T-cell (primary cell): Measurements from ENCODE around the gene TRIP10. TPM values are rescaled to one million over a fixed set of nuclear protein-coding genes. Genes with fewer than 3 reads are reported as not detected.

ENCODE experiments used
- ATAC-seq, 4 experiments: fragments of 200-7000 bp in 3 of 4; fragments of 150-1000 bp in 1 of 4; cut with Tn5 transposase; replicated peaks in 1 of 4; 1 replicate in 3 of 4; 2 replicates in 1 of 4; pipeline ENCODE4 v1.10.0; 2021; ENCODE audit warnings: moderate library complexity in 3 of 4, mild to moderate bottlenecking in 2 of 4, moderate number of reproducible peaks in 1 of 4
- CTCF ChIA-PET, 2 donors: fragments of 300-600 bp; sonication (Branson Sonifier 250); formaldehyde crosslinking; loops; one replicate each; lab custom pipeline; 2022; ENCODE audit warnings: antibody characterized with exemption in 2 of 2; lab: Charles Lee
- POLR2A ChIA-PET, 2 donors: fragments of 300-600 bp; sonication (Branson Sonifier 250); formaldehyde crosslinking; loops; one replicate each; lab custom pipeline; 2022; ENCODE audit warnings: antibody characterized with exemption in 2 of 2; lab: Charles Lee
- DNase-seq, 35 experiments: peaks; one replicate each; pipeline versions ENCODE4 v3.0.0 to v3.0.0-alpha.2; 2013 to 2023
- H3K27ac ChIP-seq: one replicate; pipeline ENCODE4 v1.5.1; 2013; ENCODE audit warnings: low read length
- H3K27me3 ChIP-seq, 2 experiments: replicated peaks in 1 of 2; 1 replicate in 1 of 2; 2 replicates in 1 of 2; pipeline versions ENCODE4 v1.6.1 to v1.7.0; 2013; ENCODE audit warnings: low read length in 1 of 2, mixed read lengths in 1 of 2; ENCODE audit not compliant: control insufficient read depth in 2 of 2, insufficient read depth in 2 of 2; ENCODE audit errors: extremely low read depth in 1 of 2
- H3K36me3 ChIP-seq, 2 donors: 1 replicate in 1 of 2; 2 replicates in 1 of 2; pipeline versions ENCODE4 v1.6.1 to v1.7.0; 2013; ENCODE audit warnings: low read length in 1 of 2; ENCODE audit not compliant: control insufficient read depth in 2 of 2, insufficient read depth in 1 of 2; ENCODE audit errors: extremely low read depth in 1 of 2
- H3K4me1 ChIP-seq, 2 experiments: 1 replicate in 1 of 2; 2 replicates in 1 of 2; pipeline versions ENCODE4 v1.6.1 to v1.7.0; 2013; ENCODE audit warnings: low read length in 2 of 2, mixed read lengths in 1 of 2; ENCODE audit not compliant: insufficient read depth in 2 of 2, control insufficient read depth in 1 of 2; ENCODE audit errors: extremely low read depth in 1 of 2
- H3K4me3 ChIP-seq, 2 donors: 1 replicate in 1 of 2; 2 replicates in 1 of 2; pipeline versions ENCODE4 v1.5.1 to v1.7.0; 2013; ENCODE audit warnings: mild to moderate bottlenecking in 2 of 2, low read length in 1 of 2, moderate library complexity in 1 of 2; ENCODE audit not compliant: control insufficient read depth in 1 of 2; ENCODE audit errors: extremely low read depth in 1 of 2
- H3K9me3 ChIP-seq: 2 replicates; pipeline ENCODE4 v1.7.0; 2013
- H3K27ac Mint-ChIP-seq, 2 donors: one replicate each; pipeline ENCODE4 v1.8.0; 2020 to 2021; ENCODE audit warnings: mild to moderate bottlenecking in 2 of 2, mixed read lengths in 2 of 2
- H3K27me3 Mint-ChIP-seq, 2 donors: one replicate each; pipeline ENCODE4 v1.8.0; 2021 to 2022; ENCODE audit warnings: mixed read lengths in 2 of 2
- H3K36me3 Mint-ChIP-seq: one replicate; pipeline ENCODE4 v1.8.0; 2021; ENCODE audit warnings: mixed read lengths
- H3K4me1 Mint-ChIP-seq, 3 donors: one replicate each; pipeline ENCODE4 v1.8.0; 2020 to 2022; ENCODE audit warnings: mixed read lengths in 3 of 3, mild to moderate bottlenecking in 1 of 3
- H3K4me3 Mint-ChIP-seq, 3 donors: one replicate each; pipeline ENCODE4 v1.8.0; 2020 to 2022; ENCODE audit warnings: mild to moderate bottlenecking in 3 of 3, mixed read lengths in 3 of 3, moderate library complexity in 3 of 3
- H3K9me3 Mint-ChIP-seq, 3 donors: one replicate each; pipeline ENCODE4 v1.8.0; 2020 to 2022; ENCODE audit warnings: mixed read lengths in 3 of 3
- WGBS: methylation state at CpG from one replicate; pipeline ENCODE4 v1.1.5; 2013; ENCODE audit warnings: missing lambda C conversion rate; ENCODE audit not compliant: insufficient coverage; 5-methylcytosine and 5-hydroxymethylcytosine counted together
- total RNA-seq, 35 experiments: library from RNA in 6 of 35; stranded (reverse) in 6 of 35; fragments of 120-200 nt in 1 of 35; gene quantifications; one replicate each; pipeline versions ENCODE4 v1.2.1 to v1.2.4 and lab custom pipeline; 2013 to 2026

Gene TRIP10
- total RNA-seq, 5 donors from 2014 or later (not counting 1 experiment from before 2014, with no cell fraction given), result 2.6 to 8.7 (median 7.3) TPM

DNA sequence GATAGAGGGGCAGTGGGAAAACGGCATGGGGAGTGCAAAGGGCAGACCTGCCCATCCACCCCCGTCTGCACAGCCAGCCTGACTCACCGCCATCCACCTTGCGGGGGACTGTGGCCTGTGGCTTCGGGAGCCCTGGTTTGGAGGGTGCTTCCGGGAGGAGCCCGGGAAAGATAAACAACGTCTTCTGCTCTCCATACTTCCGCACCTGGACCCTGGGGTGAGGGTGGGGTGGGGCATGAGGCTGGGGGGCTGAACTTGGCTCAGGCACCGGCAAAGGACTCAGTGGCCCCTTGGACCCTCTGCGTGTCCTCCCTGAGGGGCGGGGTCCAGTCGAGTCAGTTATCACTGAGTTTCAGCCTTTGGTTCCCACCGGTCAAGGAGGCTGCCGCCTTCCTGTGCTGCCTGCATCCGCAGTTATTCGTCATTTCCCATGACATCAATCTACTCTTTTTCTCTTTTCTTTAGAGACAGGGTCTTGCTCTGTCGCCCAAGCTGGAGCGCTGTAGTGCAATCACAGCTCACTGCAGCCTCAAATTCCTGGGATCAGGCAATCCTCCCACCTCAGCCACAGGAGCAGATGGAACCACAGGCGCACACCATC is 5.3 kb upstream of the TRIP10 start:
- Mint-ChIP-seq H3K9me3 (no peaks in the 10 kb centered on the region), H3K27me3 (no peaks in the 10 kb centered on the region), H3K27ac (no peak overlapping the region), H3K4me3 (no peak overlapping the region), H3K36me3 (peaks cover 7% of the 10 kb centered on the region), H3K4me1 (peaks cover 22 to 30% (median 29%) of the 10 kb centered on the region in 3 donors)
- ATAC-seq, result no peak
- H3K4me1 ChIP-seq, result peaks cover 11 to 31% of the 10 kb centered on the region in 2 experiments
- 93% methylated on average over 15 of the region's 20 CpGs for WGBS
- CTCF ChIA-PET, result no interaction called here
- no peaks in the 10 kb centered on the region for H3K27me3 ChIP-seq
- DNase-seq, result no peak
- H3K4me3 ChIP-seq, result no peak overlapping the region
- peaks cover 12 to 35% of the 10 kb centered on the region in 2 donors for H3K36me3 ChIP-seq
- H3K9me3 ChIP-seq, result no peaks in the 10 kb centered on the region
- POLR2A ChIA-PET, result no interaction called here
- H3K27ac ChIP-seq, result no peak overlapping the region

GRCh38 chr19:6735181-6735911 is 4.1 kb upstream of the TRIP10 start:
- peaks cover 7% of the 10 kb centered on the region for H3K36me3 Mint-ChIP-seq
- no peak for ATAC-seq

GRCh38 chr19:6736169-6736916 is 3.1 kb upstream of the TRIP10 start:
- Mint-ChIP-seq H3K4me3 (peak overlapping the region; percentile 94 to 96 (median 95)), H3K36me3 (peaks cover 7% of the 10 kb centered on the region), H3K9me3 (no peaks in the 10 kb centered on the region), H3K27ac (peak overlapping the region; percentile 94), H3K27me3 (no peaks in the 10 kb centered on the region), H3K4me1 (peaks cover 29 to 37% (median 35%) of the 10 kb centered on the region in 3 donors)
- CTCF ChIA-PET, result interaction anchor here (0.5 to 3.4 kb wide), 8 partner anchors 32 to 220 kb away, joined by 3 to 51 read pairs (median 6); no protein-coding TSS in a partner anchor
- peaks cover 0 to 14% of the 10 kb centered on the region in 2 experiments for H3K27me3 ChIP-seq
- peak overlapping the region; percentile 88 for H3K27ac ChIP-seq
- ATAC-seq, result peak in 2 of 4 experiments; percentile 8 to 17
- WGBS, result 23% methylated on average over 23 of the region's 25 CpGs
- DNase-seq, result peak; percentile 40 to 86 (median 57)
- H3K4me3 ChIP-seq, result peak overlapping the region; percentile 67 to 88
- POLR2A ChIA-PET, result interaction anchor here in 1 of 2 donors (0.6 kb wide), 1 partner anchor 81 kb away, joined by 14 read pairs; no protein-coding TSS in a partner anchor
- peaks cover 12 to 28% of the 10 kb centered on the region in 2 donors for H3K36me3 ChIP-seq
- H3K9me3 ChIP-seq, result no peaks in the 10 kb centered on the region
- peaks cover 15 to 51% of the 10 kb centered on the region in 2 experiments for H3K4me1 ChIP-seq

More at GRCh38 chr19:6735181-6735911, 4.1 kb upstream of the TRIP10 start:
- Histone ChIP-seq H3K27ac (peak overlapping the region; percentile 88), H3K4me1 (peaks cover 14 to 41% of the 10 kb centered on the region in 2 experiments), H3K9me3 (no peaks in the 10 kb centered on the region), H3K36me3 (peaks cover 12 to 32% of the 10 kb centered on the region in 2 donors), H3K27me3 (peaks cover 0 to 6% of the 10 kb centered on the region in 2 experiments), H3K4me3 (no peak overlapping the region)
- 100% methylated on average over 5 of the region's 15 CpGs for WGBS
- ChIA-PET CTCF (interaction anchor here in 1 of 2 donors (1.0 kb wide), 1 partner anchor 78 kb away, joined by 3 read pairs; no protein-coding TSS in a partner anchor), POLR2A (no interaction called here)
- DNase-seq, result no peak
- no peaks in the 10 kb centered on the region for H3K27me3 Mint-ChIP-seq
- no peaks in the 10 kb centered on the region for H3K9me3 Mint-ChIP-seq
- peak overlapping the region in 1 of 3 donors; percentile 94 for H3K4me3 Mint-ChIP-seq
- no peak overlapping the region for H3K27ac Mint-ChIP-seq
- H3K4me1 Mint-ChIP-seq, result peaks cover 24 to 31% (median 29%) of the 10 kb centered on the region in 3 donors

GRCh38 chr19:6736917-6737283 is 2.6 kb upstream of the TRIP10 start:
- ChIA-PET CTCF (interaction anchor here (0.5 to 3.4 kb wide), 12 partner anchors 15 to 365 kb away, joined by 3 to 51 read pairs (median 6); partner anchors contain the start of genes SH2D3A (in 1 of the 2) and VAV1 (in 1 of the 2)), POLR2A (interaction anchor here in 1 of 2 donors (0.6 to 1.4 kb wide), 2 partner anchors 8 to 31 kb away, joined by 3 to 7 read pairs; no protein-coding TSS in a partner anchor)
- Mint-ChIP-seq H3K36me3 (peaks cover 7% of the 10 kb centered on the region), H3K27ac (peak overlapping the region; percentile 94), H3K9me3 (no peaks in the 10 kb centered on the region), H3K27me3 (no peaks in the 10 kb centered on the region), H3K4me1 (peaks cover 31 to 41% (median 35%) of the 10 kb centered on the region in 3 donors), H3K4me3 (peak overlapping the region; percentile 94 to 96 (median 95))
- Histone ChIP-seq H3K36me3 (peaks cover 12 to 25% of the 10 kb centered on the region in 2 donors), H3K4me3 (peak overlapping the region; percentile 67 to 88), H3K27me3 (peaks cover 0 to 14% of the 10 kb centered on the region in 2 experiments), H3K9me3 (no peaks in the 10 kb centered on the region), H3K4me1 (peaks cover 15 to 51% of the 10 kb centered on the region in 2 experiments), H3K27ac (peak overlapping the region; percentile 88)
- ATAC-seq (peak in 1 of 4 experiments; percentile 0), DNase-seq (peak in 2 of 35 experiments; percentile 13 to 27)
- WGBS, result 1% methylated on average over 11 of the region's 16 CpGs

GRCh38 chr19:6737284-6737872 is 2.1 kb upstream of the TRIP10 start, which contains the start of gene GPR108:
GPR108 (minus strand) TSS chr19:6737580; CDS start chr19:6737576, 4 bp downstream.
- CTCF ChIA-PET, result interaction anchor here (0.6 to 3.4 kb wide), 11 partner anchors 15 to 784 kb away, joined by 3 to 51 read pairs (median 5); partner anchors contain the start of genes SH2D3A (in 1 of the 2) and VAV1 (in 1 of the 2)
- under 1% methylated on average over 55 of the region's 55 CpGs for WGBS
- Mint-ChIP-seq H3K9me3 (no peaks in the 10 kb centered on the region), H3K4me1 (peaks cover 31 to 41% (median 35%) of the 10 kb centered on the region in 3 donors), H3K27me3 (no peaks in the 10 kb centered on the region), H3K27ac (peak within 1 kb of the TSS; percentile 94), H3K4me3 (peak within 1 kb of the TSS; percentile 94 to 96 (median 95)), H3K36me3 (peaks cover 4% of the 10 kb centered on the region)
- Histone ChIP-seq H3K4me3 (peak within 1 kb of the TSS; percentile 67 to 88), H3K9me3 (no peaks in the 10 kb centered on the region), H3K27ac (peak within 1 kb of the TSS; percentile 88), H3K4me1 (peaks cover 15 to 51% of the 10 kb centered on the region in 2 experiments), H3K27me3 (peaks cover 0 to 14% of the 10 kb centered on the region in 2 experiments), H3K36me3 (peaks cover 12 to 20% of the 10 kb centered on the region in 2 donors)
- peak; percentile 81 to 83 (median 82) for ATAC-seq
- DNase-seq, result peak; percentile 96 to 100 (median 99)
- POLR2A ChIA-PET, result interaction anchor here in 1 of 2 donors (0.6 to 1.4 kb wide), 2 partner anchors 8 to 31 kb away, joined by 3 to 7 read pairs; no protein-coding TSS in a partner anchor
